Measurements from ENCODE around the gene RBM7.

Gene RBM7

GRCh38 chr11:114362326-114362725 lies 38.1 kb upstream of the RBM7 start:
- no peak overlapping the region for H3K4me3 ChIP-seq (ENCODE audit: low read length)
- no peak overlapping the region for H2BK120ac ChIP-seq (ENCODE audit: low read depth, low read length)
- H3K9ac ChIP-seq (ENCODE audit: low read length) = no peak overlapping the region
- no peaks in the 10 kb centered on the region for H3K4me1 ChIP-seq (ENCODE audit: control insufficient read depth, low read depth, low read length)
- no peak overlapping the region for H2AK5ac ChIP-seq (ENCODE audit: low read length)
- H3K27me3 ChIP-seq (ENCODE audit: insufficient read depth, low read length, poor library complexity) = no peaks in the 10 kb centered on the region
- H3K36me3 ChIP-seq (ENCODE audit: control insufficient read depth, insufficient read depth, low read length) = no peaks in the 10 kb centered on the region
- no peak overlapping the region for H3K23ac ChIP-seq (ENCODE audit: low read length)
- H3K79me2 ChIP-seq (ENCODE audit: control insufficient read depth, insufficient read depth, low read length) = no peaks in the 10 kb centered on the region
- H3K27ac ChIP-seq (ENCODE audit: low read depth, low read length) = no peak overlapping the region
- no CpG with 5 or more reads among the region's 4 CpGs for WGBS (ENCODE audit: extremely low coverage, insufficient coverage, low lambda C conversion rate)
- DNase-seq = no peak
- H3K79me1 ChIP-seq (ENCODE audit: low read length) = no peaks in the 10 kb centered on the region
- no peak overlapping the region for H3K4me2 ChIP-seq (ENCODE audit: low read length)
- no peak overlapping the region for H3K56ac ChIP-seq (ENCODE audit: low read length)
- H2BK5ac ChIP-seq (ENCODE audit: low read length) = no peak overlapping the region
- no peak overlapping the region for H4K5ac ChIP-seq (ENCODE audit: low read length)
- H3K18ac ChIP-seq (ENCODE audit: low read length) = no peak overlapping the region
- no peak overlapping the region for H4K8ac ChIP-seq (ENCODE audit: low read depth, low read length)
- no peak overlapping the region for H2BK15ac ChIP-seq (replicated peaks; ENCODE audit: low read depth)
- no peak overlapping the region for H3K4ac ChIP-seq (ENCODE audit: low read depth, low read length)

- Histone ChIP-seq H3K4me3 (ENCODE audit: low read length) (no peak overlapping the region), H3K9ac (ENCODE audit: low read length) (no peak overlapping the region), H2AK5ac (ENCODE audit: low read length) (no peak overlapping the region), H2BK120ac (ENCODE audit: low read depth, low read length) (no peak overlapping the region), H3K18ac (ENCODE audit: low read length) (no peak overlapping the region), H2BK15ac (replicated peaks; ENCODE audit: low read depth) (no peak overlapping the region), H4K8ac (ENCODE audit: low read depth, low read length) (no peak overlapping the region), H3K79me2 (ENCODE audit: control insufficient read depth, insufficient read depth, low read length) (no peaks in the 10 kb centered on the region), H3K4me1 (ENCODE audit: control insufficient read depth, low read depth, low read length) (no peaks in the 10 kb centered on the region), H3K36me3 (ENCODE audit: control insufficient read depth, insufficient read depth, low read length) (no peaks in the 10 kb centered on the region), H2BK5ac (ENCODE audit: low read length) (no peak overlapping the region), H3K27ac (ENCODE audit: low read depth, low read length) (no peak overlapping the region), H4K5ac (ENCODE audit: low read length) (no peak overlapping the region), H3K56ac (ENCODE audit: low read length) (no peak overlapping the region), H3K27me3 (ENCODE audit: insufficient read depth, low read length, poor library complexity) (no peaks in the 10 kb centered on the region), H3K79me1 (ENCODE audit: low read length) (no peaks in the 10 kb centered on the region), H3K4ac (ENCODE audit: low read depth, low read length) (no peak overlapping the region), H3K23ac (ENCODE audit: low read length) (no peak overlapping the region), H3K4me2 (ENCODE audit: low read length) (no peak overlapping the region)
- WGBS (ENCODE audit: extremely low coverage, insufficient coverage, low lambda C conversion rate) = no CpG with 5 or more reads among the region's 3 CpGs
- DNase-seq = no peak
These were observed 37.5 kb upstream of the RBM7 start for GRCh38 chr11:114362958-114363357.

GRCh38 chr11:114366331-114367243 lies 33.9 kb upstream of the RBM7 start:
- H3K27ac ChIP-seq (ENCODE audit: low read depth, low read length) = no peak overlapping the region
- WGBS (ENCODE audit: extremely low coverage, insufficient coverage, low lambda C conversion rate) = no CpG with 5 or more reads among the region's 13 CpGs

GRCh38 chr11:114367244-114367957 lies 33.1 kb upstream of the RBM7 start:
- Histone ChIP-seq H3K9ac (ENCODE audit: low read length) (no peak overlapping the region), H3K23ac (ENCODE audit: low read length) (no peak overlapping the region), H3K27ac (ENCODE audit: low read depth, low read length) (no peak overlapping the region), H3K36me3 (ENCODE audit: control insufficient read depth, insufficient read depth, low read length) (no peaks in the 10 kb centered on the region), H3K18ac (ENCODE audit: low read length) (no peak overlapping the region), H3K27me3 (ENCODE audit: insufficient read depth, low read length, poor library complexity) (no peaks in the 10 kb centered on the region), H2BK15ac (replicated peaks; ENCODE audit: low read depth) (no peak overlapping the region), H3K4ac (ENCODE audit: low read depth, low read length) (no peak overlapping the region), H3K79me1 (ENCODE audit: low read length) (no peaks in the 10 kb centered on the region), H3K4me3 (ENCODE audit: low read length) (no peak overlapping the region), H3K56ac (ENCODE audit: low read length) (no peak overlapping the region), H3K79me2 (ENCODE audit: control insufficient read depth, insufficient read depth, low read length) (no peaks in the 10 kb centered on the region), H3K4me1 (ENCODE audit: control insufficient read depth, low read depth, low read length) (peaks cover 3% of the 10 kb centered on the region), H2AK5ac (ENCODE audit: low read length) (no peak overlapping the region), H4K5ac (ENCODE audit: low read length) (no peak overlapping the region), H3K4me2 (ENCODE audit: low read length) (no peak overlapping the region), H2BK120ac (ENCODE audit: low read depth, low read length) (no peak overlapping the region), H4K8ac (ENCODE audit: low read depth, low read length) (no peak overlapping the region), H2BK5ac (ENCODE audit: low read length) (no peak overlapping the region)
- WGBS (ENCODE audit: extremely low coverage, insufficient coverage, low lambda C conversion rate) = no CpG with 5 or more reads among the region's 9 CpGs
- DNase-seq = no peak

More at GRCh38 chr11:114366331-114367243, 33.9 kb upstream of the RBM7 start:
- H3K4me2 ChIP-seq (ENCODE audit: low read length) = no peak overlapping the region
- no peak overlapping the region for H2BK5ac ChIP-seq (ENCODE audit: low read length)
- H3K27me3 ChIP-seq (ENCODE audit: insufficient read depth, low read length, poor library complexity) = no peaks in the 10 kb centered on the region
- H3K9ac ChIP-seq (ENCODE audit: low read length) = no peak overlapping the region
- H3K4me1 ChIP-seq (ENCODE audit: control insufficient read depth, low read depth, low read length) = peaks cover 3% of the 10 kb centered on the region
- H3K36me3 ChIP-seq (ENCODE audit: control insufficient read depth, insufficient read depth, low read length) = no peaks in the 10 kb centered on the region
- no peaks in the 10 kb centered on the region for H3K79me1 ChIP-seq (ENCODE audit: low read length)
- H4K5ac ChIP-seq (ENCODE audit: low read length) = no peak overlapping the region
- H3K4ac ChIP-seq (ENCODE audit: low read depth, low read length) = no peak overlapping the region
- H2BK120ac ChIP-seq (ENCODE audit: low read depth, low read length) = no peak overlapping the region
- H4K8ac ChIP-seq (ENCODE audit: low read depth, low read length) = no peak overlapping the region
- H2BK15ac ChIP-seq (replicated peaks; ENCODE audit: low read depth) = no peak overlapping the region
- no peak overlapping the region for H3K18ac ChIP-seq (ENCODE audit: low read length)
- no peak overlapping the region for H3K4me3 ChIP-seq (ENCODE audit: low read length)
- DNase-seq = peak; percentile 62
- H3K56ac ChIP-seq (ENCODE audit: low read length) = no peak overlapping the region
- no peaks in the 10 kb centered on the region for H3K79me2 ChIP-seq (ENCODE audit: control insufficient read depth, insufficient read depth, low read length)
- no peak overlapping the region for H2AK5ac ChIP-seq (ENCODE audit: low read length)
- H3K23ac ChIP-seq (ENCODE audit: low read length) = no peak overlapping the region

GRCh38 chr11:114368918-114369680 lies 31.4 kb upstream of the RBM7 start:
- H3K23ac ChIP-seq (ENCODE audit: low read length) = no peak overlapping the region
- H3K27ac ChIP-seq (ENCODE audit: low read depth, low read length) = no peak overlapping the region
- H3K56ac ChIP-seq (ENCODE audit: low read length) = peak overlapping the region; percentile 3
- WGBS (ENCODE audit: extremely low coverage, insufficient coverage, low lambda C conversion rate) = no CpG with 5 or more reads among the region's 5 CpGs
- no peak overlapping the region for H3K4me3 ChIP-seq (ENCODE audit: low read length)
- no peak overlapping the region for H2BK120ac ChIP-seq (ENCODE audit: low read depth, low read length)
- no peak overlapping the region for H4K8ac ChIP-seq (ENCODE audit: low read depth, low read length)
- no peak for DNase-seq
- H3K79me2 ChIP-seq (ENCODE audit: control insufficient read depth, insufficient read depth, low read length) = no peaks in the 10 kb centered on the region
- no peak overlapping the region for H3K9ac ChIP-seq (ENCODE audit: low read length)
- H2BK5ac ChIP-seq (ENCODE audit: low read length) = no peak overlapping the region
- no peak overlapping the region for H2AK5ac ChIP-seq (ENCODE audit: low read length)
- H3K4me1 ChIP-seq (ENCODE audit: control insufficient read depth, low read depth, low read length) = peaks cover 3% of the 10 kb centered on the region
- H3K36me3 ChIP-seq (ENCODE audit: control insufficient read depth, insufficient read depth, low read length) = no peaks in the 10 kb centered on the region
- no peaks in the 10 kb centered on the region for H3K79me1 ChIP-seq (ENCODE audit: low read length)
- no peak overlapping the region for H3K4ac ChIP-seq (ENCODE audit: low read depth, low read length)
- H3K18ac ChIP-seq (ENCODE audit: low read length) = no peak overlapping the region
- no peaks in the 10 kb centered on the region for H3K27me3 ChIP-seq (ENCODE audit: insufficient read depth, low read length, poor library complexity)
- H4K5ac ChIP-seq (ENCODE audit: low read length) = no peak overlapping the region
- H2BK15ac ChIP-seq (replicated peaks; ENCODE audit: low read depth) = no peak overlapping the region
- no peak overlapping the region for H3K4me2 ChIP-seq (ENCODE audit: low read length)

All from mesendoderm (in vitro differentiated cells).